KMS-11 (cell line): Measurements from ENCODE around the gene KCND3.
"Not testable (repeated sequence)": the region's sequence is repeated elsewhere in the genome, so short reads cannot be mapped to it uniquely, and the experiment has no call there.

ENCODE experiments used
- H2AFZ ChIP-seq: fragments of 200-600 bp; sonication (generic); 2 replicates; pipeline ENCODE4 v1.6.1; 2016; ENCODE audit warnings: antibody characterized with exemption, mixed run types, low read depth
- H3K27ac ChIP-seq: fragments of 200-600 bp; sonication (generic); 2 replicates; pipeline ENCODE4 v1.6.1; 2016; ENCODE audit warnings: mild to moderate bottlenecking, mixed run types
- H3K27me3 ChIP-seq: fragments of 200-600 bp; sonication (generic); 2 replicates; pipeline ENCODE4 v1.6.1; 2017; ENCODE audit warnings: mild to moderate bottlenecking, low read depth, mixed run types, moderate library complexity; ENCODE audit not compliant: insufficient read depth
- H3K36me3 ChIP-seq: fragments of 200-600 bp; sonication (generic); 2 replicates; pipeline ENCODE4 v1.6.1; 2017; ENCODE audit warnings: mild to moderate bottlenecking, mixed run types; ENCODE audit not compliant: insufficient read depth
- H3K4me1 ChIP-seq: fragments of 200-600 bp; sonication (generic); 2 replicates; pipeline ENCODE4 v1.6.1; 2016; ENCODE audit warnings: mild to moderate bottlenecking, low read depth, mixed run types; ENCODE audit not compliant: poor library complexity, severe bottlenecking
- H3K4me2 ChIP-seq: fragments of 200-600 bp; sonication (generic); 2 replicates; pipeline ENCODE4 v1.7.0; 2016; ENCODE audit warnings: mild to moderate bottlenecking, mixed run types
- H3K4me3 ChIP-seq: fragments of 200-600 bp; sonication (generic); IDR thresholded peaks from 2 replicates; pipeline ENCODE4 v1.6.1; 2017; ENCODE audit warnings: low read depth, low read length, mixed read lengths; ENCODE audit not compliant: insufficient read depth
- H3K79me2 ChIP-seq: fragments of 200-600 bp; sonication (generic); 2 replicates; pipeline ENCODE4 v1.6.1; 2016; ENCODE audit warnings: low read depth, mixed run types; ENCODE audit not compliant: insufficient read depth
- H3K9ac ChIP-seq: fragments of 200-600 bp; sonication (generic); 2 replicates; pipeline ENCODE4 v1.6.1; 2016; ENCODE audit warnings: mild to moderate bottlenecking, mixed run types
- H4K20me1 ChIP-seq: fragments of 200-600 bp; sonication (generic); 2 replicates; pipeline ENCODE4 v1.6.1; 2016; ENCODE audit warnings: mild to moderate bottlenecking, mixed run types; ENCODE audit not compliant: insufficient read depth
- TF ChIP-seq, protein P1 (sequence below): fragments of 200-600 bp; sonication (generic); conservative IDR thresholded peaks from 2 replicates; pipeline ENCODE4 v1.6.1; 2017; ENCODE audit warnings: low read depth, mild to moderate bottlenecking, antibody characterized with exemption, low read length, moderate library complexity, mixed read lengths

Gene KCND3

DNA sequence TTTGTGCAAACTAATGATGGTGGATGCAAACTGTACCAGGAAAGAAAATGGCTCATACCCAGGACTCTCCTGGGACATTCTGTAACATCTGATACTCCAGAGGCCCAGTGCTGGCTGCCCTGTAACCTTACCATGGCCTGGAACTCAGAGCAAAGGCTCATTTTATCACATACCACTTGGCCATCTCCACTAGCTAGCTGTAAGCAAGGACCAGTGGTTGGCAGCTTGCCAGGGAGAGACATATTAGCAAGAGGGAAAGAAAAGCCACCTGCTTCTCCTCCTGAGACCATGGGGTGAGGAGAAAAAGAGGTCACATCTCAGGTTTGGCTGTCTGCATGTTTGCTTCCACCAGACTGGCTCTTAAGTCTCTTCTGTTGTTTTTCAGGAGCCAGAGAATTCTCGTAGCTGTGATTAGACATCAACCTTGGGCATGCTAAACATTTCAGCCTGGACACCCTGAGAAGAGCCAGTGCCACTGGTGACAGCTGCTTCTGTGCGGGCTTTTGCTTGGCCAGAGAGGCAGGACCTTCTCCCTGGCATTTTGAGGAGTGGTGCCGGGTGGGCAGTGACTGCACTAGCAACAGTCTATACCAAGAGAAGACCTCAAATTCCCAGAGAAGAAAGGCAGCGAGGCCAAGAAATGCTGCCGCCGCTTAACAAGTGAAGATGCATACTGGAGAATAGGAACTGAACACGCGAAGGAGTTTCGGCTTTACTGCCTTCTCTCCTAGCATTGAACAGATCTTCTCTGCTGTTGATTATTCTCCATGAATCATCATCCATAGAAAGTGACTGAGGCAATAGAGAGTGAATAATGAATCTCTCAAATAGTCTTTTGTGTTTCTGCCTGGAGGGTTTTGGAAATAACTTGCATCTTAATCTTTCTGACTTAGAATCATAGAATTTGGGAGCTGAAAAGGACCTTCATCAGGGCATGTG, 243.5 kb downstream of the KCND3 start:
- Histone ChIP-seq H3K9ac (no peak overlapping the region), H3K27me3 (no peaks in the 10 kb centered on the region), H3K4me2 (no peak overlapping the region), H3K27ac (no peak overlapping the region), H3K4me1 (peaks cover 5% of the 10 kb centered on the region), H2AFZ (no peak overlapping the region), H3K36me3 (no peaks in the 10 kb centered on the region), H4K20me1 (no peaks in the 10 kb centered on the region), H3K4me3 (no peak overlapping the region), H3K79me2 (no peaks in the 10 kb centered on the region)
- TF ChIP-seq, protein P1, sequence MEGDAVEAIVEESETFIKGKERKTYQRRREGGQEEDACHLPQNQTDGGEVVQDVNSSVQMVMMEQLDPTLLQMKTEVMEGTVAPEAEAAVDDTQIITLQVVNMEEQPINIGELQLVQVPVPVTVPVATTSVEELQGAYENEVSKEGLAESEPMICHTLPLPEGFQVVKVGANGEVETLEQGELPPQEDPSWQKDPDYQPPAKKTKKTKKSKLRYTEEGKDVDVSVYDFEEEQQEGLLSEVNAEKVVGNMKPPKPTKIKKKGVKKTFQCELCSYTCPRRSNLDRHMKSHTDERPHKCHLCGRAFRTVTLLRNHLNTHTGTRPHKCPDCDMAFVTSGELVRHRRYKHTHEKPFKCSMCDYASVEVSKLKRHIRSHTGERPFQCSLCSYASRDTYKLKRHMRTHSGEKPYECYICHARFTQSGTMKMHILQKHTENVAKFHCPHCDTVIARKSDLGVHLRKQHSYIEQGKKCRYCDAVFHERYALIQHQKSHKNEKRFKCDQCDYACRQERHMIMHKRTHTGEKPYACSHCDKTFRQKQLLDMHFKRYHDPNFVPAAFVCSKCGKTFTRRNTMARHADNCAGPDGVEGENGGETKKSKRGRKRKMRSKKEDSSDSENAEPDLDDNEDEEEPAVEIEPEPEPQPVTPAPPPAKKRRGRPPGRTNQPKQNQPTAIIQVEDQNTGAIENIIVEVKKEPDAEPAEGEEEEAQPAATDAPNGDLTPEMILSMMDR = no peak

DNA sequence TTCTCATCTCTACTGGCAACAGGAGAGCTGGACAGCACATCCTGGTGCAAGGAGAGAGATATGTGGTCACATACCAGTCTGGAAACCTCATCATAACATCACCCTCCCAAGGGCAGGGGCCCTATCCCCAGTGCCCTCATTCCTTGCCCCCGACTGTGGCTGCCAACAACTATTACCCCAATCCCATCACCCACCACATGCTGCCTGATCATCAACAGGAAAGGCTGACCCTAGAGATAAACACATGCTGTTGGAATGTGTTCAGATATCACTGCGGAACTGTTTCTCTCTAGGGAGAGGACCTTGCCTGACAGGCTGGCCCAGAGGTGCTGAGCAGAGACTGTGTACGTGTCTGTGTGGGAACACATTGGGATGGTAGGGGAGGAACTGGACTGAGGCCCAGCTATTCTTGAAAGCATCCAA, 245.8 kb downstream of the KCND3 start:
- no peak overlapping the region for H3K4me2 ChIP-seq
- H3K4me1 ChIP-seq = peaks cover 5% of the 10 kb centered on the region
- H3K27me3 ChIP-seq = no peaks in the 10 kb centered on the region
- no peaks in the 10 kb centered on the region for H3K36me3 ChIP-seq
- no peak overlapping the region for H3K9ac ChIP-seq
- no peak overlapping the region for H2AFZ ChIP-seq
- no peaks in the 10 kb centered on the region for H4K20me1 ChIP-seq
- H3K4me3 ChIP-seq = no peak overlapping the region
- no peak overlapping the region for H3K27ac ChIP-seq
- TF ChIP-seq, protein P1 = no peak
- no peaks in the 10 kb centered on the region for H3K79me2 ChIP-seq

DNA sequence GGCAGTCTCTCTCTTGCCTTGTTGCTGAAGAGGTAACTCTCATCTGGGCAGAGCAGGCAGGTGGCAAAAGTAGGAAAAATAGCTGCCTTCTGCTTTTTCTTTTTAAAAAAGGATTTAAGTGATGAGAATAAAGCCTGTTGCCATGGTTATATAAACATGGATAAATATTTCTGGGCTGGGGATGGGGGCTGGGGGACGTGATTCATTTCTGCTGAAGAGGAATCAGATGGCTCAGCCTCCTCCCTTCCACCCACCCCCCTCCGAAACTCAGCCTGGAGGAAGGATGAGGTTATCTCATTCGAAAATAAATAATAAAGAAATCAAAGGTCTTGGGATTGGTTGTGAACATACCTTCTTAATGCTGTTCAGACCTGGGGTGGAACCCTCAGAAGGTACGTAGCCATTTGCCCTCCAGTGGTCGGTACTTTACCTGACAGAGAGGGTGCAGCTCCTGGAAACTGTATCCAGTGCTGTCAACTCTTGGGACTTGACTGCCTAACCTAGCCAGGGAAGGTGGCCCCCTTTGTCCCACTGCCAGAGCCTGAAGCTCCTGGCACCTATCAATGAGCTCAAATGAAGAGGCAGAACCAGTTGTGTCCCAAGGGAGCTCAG, 246.4 kb downstream of the KCND3 start:
- no peaks in the 10 kb centered on the region for H3K27me3 ChIP-seq
- TF ChIP-seq, protein P1 = no peak
- no peak overlapping the region for H3K4me2 ChIP-seq
- H3K79me2 ChIP-seq = no peaks in the 10 kb centered on the region
- H3K27ac ChIP-seq = no peak overlapping the region
- no peak overlapping the region for H3K9ac ChIP-seq
- H3K4me3 ChIP-seq = no peak overlapping the region
- H2AFZ ChIP-seq = no peak overlapping the region
- H3K4me1 ChIP-seq = peaks cover 5% of the 10 kb centered on the region
- H3K36me3 ChIP-seq = no peaks in the 10 kb centered on the region
- no peaks in the 10 kb centered on the region for H4K20me1 ChIP-seq

DNA sequence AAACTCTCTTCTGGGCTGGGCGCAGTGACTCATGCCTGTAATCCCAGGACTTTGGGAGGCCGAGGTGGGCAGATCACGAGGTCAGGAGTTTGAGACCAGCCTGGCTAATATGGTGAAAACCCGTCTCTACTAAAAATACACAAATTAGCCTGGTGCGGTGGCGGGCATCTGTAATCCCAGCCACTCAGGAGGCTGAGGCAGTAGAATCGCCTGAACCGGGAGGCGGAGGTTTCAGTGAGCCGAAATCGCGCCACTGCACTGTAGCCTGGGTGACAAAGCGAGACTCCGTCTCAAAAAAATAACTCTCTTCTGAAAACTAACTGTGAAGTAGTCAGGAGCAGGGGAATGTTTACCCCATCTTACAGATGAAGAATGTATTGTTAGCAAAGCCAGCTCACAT, 247.2 kb downstream of the KCND3 start:
- H3K27me3 ChIP-seq, H3K9ac ChIP-seq, H3K4me2 ChIP-seq, H3K36me3 ChIP-seq, H2AFZ ChIP-seq, H3K79me2 ChIP-seq, H3K4me3 ChIP-seq, H4K20me1 ChIP-seq, H3K27ac ChIP-seq: not testable (repeated sequence)
- H3K4me1 ChIP-seq = peaks cover 12% of the 10 kb centered on the region
